SK-MEL-5 (cell line): ENCODE data around the gene PSEN1. TPM values are rescaled to one million over a fixed set of nuclear protein-coding genes. Genes with fewer than 3 reads are reported as not detected.

ENCODE experiments used
- DNase-seq: peaks from one replicate; pipeline ENCODE4 v3.0.0-alpha.2; 2016; ENCODE audit warnings: low read depth, low spot score
- in situ Hi-C: cut with HindIII; loops from 2 replicates; pipeline ENCODE4 v1.10.0; 2016; ENCODE audit warnings: low sequenced_read_pairs, high pct_unique_total_duplicates, low pct_unique_long_range_greater_than_20kb
- total RNA-seq: library from RNA; depleted of rRNA; stranded (reverse); fragments of >200 nt; shearing (Covaris generic); gene quantifications from 2 replicates; pipeline ENCODE4 v1.2.3, GENCODE V29; 2014

PSEN1 gene
- total RNA-seq, 1 experiment from 2014 or later = 31.2 TPM

- DNase-seq = no peak
- in situ Hi-C loops = no loop called here
Measured at GRCh38 chr14:73244541-73245290, 108.4 kb downstream of the PSEN1 start.

- in situ Hi-C loops = no loop called here
- no peak for DNase-seq
Measured at GRCh38 chr14:73245480-73246325, 109.4 kb downstream of the PSEN1 start.

DNA sequence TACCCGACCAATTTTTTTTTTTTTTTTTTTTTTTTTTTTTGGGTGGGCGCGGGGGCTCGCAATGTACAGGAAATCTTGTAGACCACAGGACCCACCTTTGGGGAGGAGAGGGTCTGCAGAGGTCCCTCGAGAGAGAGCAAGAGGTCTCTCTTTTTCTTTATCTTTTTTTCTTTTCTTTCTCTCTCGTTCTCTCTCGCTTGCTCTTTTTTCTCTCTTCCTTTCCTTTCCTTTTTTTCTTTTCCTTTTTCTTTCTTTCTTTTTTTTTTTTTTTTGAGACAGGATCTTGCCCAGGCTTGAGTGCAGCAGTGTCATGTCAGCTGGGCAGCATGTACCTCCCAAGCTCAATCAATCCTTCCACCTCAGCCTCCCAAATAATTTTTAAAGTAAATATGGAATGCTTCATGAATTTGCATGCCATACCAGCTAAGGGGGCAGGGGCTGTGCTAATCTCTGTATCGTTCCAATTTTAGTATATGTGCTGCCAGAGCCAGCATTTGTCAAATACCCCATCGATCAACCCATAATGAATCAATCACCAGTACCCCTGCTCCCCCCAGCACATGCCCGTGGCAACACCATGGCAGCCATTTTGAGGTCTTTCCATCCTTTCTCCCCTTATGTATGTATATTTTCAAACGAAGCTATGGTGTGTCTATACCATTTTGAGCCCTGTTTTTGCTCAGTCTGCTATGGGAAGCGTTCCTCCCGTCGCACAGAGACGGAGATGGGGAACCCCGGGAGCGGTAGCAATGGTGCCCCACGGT, 110.3 kb downstream of the PSEN1 start:
- in situ Hi-C loops = no loop called here
- DNase-seq = no peak

DNA sequence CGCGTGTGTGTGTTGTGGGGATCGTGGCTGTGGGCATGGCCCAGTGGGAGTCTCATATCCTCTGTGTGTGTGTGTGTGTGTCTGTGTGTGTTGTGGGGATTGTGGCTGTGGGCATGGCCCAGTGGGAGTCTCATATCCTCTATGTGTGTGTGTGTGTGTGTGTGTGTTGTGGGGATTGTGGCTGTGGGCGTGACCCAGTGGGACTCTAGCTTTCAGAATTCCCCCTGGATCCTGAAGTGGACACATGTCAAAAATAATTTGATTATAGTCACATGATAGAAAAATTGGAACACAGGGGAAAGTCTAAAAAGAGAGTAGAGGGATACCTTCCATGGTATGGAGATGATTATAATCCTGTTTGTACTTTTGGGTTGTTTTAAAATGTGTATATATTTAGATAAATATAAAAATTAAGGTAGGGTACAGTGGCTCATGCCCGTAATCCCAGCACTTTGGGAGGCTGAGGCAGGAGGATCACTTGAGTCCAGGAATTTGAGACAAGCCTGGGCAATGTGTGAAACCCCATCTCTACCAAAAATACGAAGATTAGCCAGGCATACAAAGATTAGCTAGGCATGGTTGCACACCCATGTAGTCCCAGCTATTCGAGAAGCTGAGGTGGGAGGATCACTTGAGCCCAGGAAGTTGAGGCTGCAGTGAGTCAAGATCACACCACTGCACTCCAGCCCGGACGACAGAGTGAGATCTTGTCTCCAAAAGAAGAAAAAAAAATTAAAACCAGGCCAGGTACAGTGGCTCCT, 112.0 kb downstream of the PSEN1 start:
- in situ Hi-C loops = no loop called here
- DNase-seq = peak; percentile 21

DNA sequence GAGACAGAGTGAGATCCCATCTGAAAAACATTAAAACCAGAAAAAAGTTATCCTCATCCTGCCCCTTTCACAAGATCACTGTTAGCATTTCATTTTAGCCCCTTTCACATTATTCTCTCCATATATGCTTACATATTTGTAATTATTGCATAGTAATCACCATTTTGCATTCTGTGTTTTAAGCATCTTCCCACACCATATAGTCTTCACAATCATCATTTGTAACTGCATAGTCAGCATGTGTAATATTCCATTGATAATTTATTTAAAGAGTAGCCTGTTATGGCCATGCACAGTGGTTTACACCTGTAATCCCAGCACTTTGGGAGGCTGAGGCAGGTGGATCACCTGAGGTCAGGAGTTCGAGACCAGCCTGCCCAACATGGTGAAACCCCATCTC, 112.8 kb downstream of the PSEN1 start:
- in situ Hi-C loops = no loop called here
- DNase-seq = no peak

- DNase-seq = no peak
- in situ Hi-C loops = no loop called here
Measured at GRCh38 chr14:73249564-73250316, 113.4 kb downstream of the PSEN1 start.

GRCh38 chr14:73250317-73250713, 114.0 kb downstream of the PSEN1 start:
- DNase-seq = no peak

DNA sequence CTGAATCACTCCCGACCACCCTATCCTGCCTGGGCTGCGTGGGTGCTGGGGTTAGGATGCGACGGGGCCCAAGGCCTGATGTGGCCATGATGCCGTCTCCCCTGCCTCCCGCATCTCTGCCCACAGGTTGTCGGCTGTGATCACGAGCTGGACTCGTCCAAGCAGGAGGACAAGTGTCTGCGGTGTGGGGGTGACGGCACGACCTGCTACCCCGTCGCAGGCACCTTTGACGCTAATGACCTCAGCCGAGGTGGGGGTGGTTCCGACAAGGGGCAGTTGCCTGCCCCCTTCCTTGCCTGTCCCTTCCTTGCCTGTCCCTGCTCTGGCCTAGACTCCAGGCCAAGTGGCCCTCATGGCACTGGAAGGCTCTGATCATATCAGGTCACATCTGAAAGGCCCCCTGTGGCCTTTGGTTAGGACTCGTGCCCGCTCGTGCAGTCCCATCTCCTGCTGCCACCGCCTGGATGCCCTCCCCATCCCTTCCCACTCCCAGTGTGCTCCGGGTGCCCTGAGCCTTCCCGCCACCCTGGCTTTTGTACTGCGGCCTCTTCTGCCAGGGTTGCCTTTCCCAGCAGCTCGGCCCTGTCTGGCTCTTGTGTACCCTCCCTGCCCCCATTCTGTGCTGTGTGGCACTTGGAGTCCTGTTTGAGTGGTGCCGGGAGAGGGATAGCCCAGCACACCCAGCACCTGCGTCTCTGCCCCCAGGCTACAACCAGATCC, 114.6 kb downstream of the PSEN1 start:
- DNase-seq = no peak
- in situ Hi-C loops = no loop called here

More at GRCh38 chr14:73250317-73250713, 114.0 kb downstream of the PSEN1 start:
- in situ Hi-C loops = no loop called here

DNA sequence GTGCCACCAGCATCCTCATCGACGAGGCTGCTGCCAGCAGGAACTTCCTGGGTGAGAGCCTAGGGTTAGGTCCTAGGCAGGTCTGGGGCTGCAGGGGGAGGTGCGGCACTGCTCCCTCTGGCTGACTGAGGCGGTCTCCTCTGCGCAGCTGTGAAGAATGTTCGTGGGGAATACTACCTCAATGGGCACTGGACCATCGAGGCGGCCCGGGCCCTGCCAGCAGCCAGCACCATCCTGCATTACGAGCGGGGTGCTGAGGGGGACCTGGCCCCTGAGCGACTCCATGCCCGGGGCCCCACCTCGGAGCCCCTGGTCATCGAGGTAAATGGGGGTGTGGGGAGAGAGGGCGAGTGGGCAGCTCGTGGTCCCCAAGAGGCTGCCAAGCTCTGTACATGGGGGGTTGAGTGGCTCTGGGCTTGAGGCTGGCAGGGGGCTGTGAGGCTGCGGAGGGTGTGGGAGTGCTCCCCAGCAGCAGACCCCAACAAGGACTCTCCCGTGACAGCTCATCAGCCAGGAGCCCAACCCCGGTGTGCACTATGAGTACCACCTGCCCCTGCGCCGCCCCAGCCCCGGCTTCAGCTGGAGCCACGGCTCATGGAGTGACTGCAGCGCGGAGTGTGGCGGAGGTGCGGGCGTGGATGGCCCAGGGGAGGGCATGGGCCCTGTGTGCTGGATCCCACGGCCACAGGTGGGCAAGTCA, 115.4 kb downstream of the PSEN1 start:
- in situ Hi-C loops = no loop called here
- no peak for DNase-seq

DNA sequence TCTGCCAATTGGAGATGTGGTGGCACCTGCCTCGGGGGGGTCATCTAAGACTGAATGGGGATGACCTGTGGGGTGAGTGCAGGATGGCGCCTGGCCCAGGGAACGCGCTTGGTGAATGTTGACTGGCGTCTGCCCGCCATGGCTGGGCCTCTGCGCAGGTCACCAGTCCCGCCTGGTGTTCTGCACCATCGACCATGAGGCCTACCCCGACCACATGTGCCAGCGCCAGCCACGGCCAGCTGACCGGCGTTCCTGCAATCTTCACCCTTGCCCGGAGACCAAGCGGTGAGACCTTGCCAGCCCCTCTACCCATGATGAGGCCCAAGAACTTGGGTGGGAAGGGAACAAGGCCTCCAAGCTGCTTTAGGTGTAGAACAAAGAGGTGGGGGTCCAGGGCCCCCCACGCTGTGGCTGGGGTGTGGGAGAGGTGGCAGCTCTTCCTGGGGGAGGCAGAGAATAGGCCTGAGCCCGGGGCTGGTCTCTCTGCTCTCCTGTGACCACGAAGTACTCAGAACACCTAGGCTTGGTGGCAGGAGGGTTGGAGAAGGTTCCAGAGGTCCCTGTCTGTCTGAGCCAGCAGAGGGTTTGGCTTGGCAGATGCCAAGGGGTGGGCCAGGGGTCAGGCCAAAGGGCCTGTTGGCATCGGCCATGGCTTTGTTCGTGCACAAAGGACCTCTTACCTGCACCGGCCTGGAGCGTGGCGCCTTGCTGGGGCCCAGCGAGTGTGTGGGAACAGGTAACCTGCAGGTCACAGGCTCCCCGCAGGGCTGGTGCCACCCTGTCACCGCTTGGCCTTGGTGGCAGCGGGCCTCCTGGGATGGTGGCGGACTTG, 116.4 kb downstream of the PSEN1 start:
- no peak for DNase-seq
- in situ Hi-C loops = no loop called here

DNA sequence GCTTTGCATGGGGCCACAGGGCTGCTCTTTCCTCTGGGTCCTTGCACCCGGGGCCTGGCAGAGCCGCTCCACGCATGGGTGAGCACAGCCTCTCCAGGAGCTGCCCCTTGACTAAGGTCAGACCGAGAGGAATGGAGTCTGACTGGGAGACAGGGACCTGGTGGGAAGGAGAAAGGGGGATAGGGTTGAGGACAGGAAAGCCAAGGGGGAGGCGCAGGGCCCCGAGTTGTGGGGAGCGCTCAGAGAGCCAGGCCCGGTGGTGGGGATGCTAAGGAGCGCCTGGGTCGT, 117.0 kb downstream of the PSEN1 start:
- in situ Hi-C loops = no loop called here
- DNase-seq = no peak

- no peak for DNase-seq
- in situ Hi-C loops = no loop called here
Measured at GRCh38 chr14:73253721-73254120, 117.4 kb downstream of the PSEN1 start.

- in situ Hi-C loops = no loop called here
- DNase-seq = no peak
Measured at GRCh38 chr14:73254247-73255004, 118.1 kb downstream of the PSEN1 start.

DNA sequence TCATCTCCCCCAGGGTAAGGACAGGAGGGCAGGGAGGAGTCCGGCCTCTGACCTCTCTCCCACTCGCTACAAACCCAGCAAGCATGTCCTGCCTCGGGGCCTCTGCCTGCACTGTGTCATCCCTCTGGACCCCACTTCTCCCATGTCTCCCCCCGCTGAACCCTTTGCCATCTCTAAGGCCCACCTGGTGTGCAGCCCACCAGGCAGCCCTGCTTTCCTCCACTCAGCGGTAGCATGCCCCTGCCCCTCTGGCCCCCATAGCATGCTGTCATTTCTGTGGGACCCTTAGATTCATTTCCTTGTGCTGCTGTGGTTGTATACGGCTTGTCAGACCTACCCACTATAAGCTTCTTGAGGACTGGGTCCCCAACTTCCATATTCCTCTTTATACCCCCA, 118.7 kb downstream of the PSEN1 start:
- in situ Hi-C loops = no loop called here

More for the DNA sequence above, 118.7 kb downstream of the PSEN1 start:
- DNase-seq = no peak
